H9 (cell line): Measurements from ENCODE around the gene SPECC1L. TPM values are rescaled to one million over a fixed set of nuclear protein-coding genes. Genes with fewer than 3 reads are reported as not detected.

Experiments used
- DNase-seq: peaks from one replicate; pipeline ENCODE4 v3.0.0-alpha.2; 2017
- H2AFZ ChIP-seq: one replicate; pipeline ENCODE4 v1.6.1; 2013; ENCODE audit warnings: mild to moderate bottlenecking, low read length, control low read depth, moderate library complexity
- H2AK5ac ChIP-seq: 2 replicates; pipeline ENCODE4 v1.6.1; 2013; ENCODE audit warnings: low read length, control low read depth, mixed read lengths; ENCODE audit not compliant: insufficient read length
- H2BK120ac ChIP-seq: one replicate; pipeline ENCODE4 v1.6.1; 2013; ENCODE audit warnings: low read depth, mild to moderate bottlenecking, low read length, control low read depth, inconsistent platforms; ENCODE audit not compliant: poor library complexity, severe bottlenecking
- H2BK12ac ChIP-seq: 2 replicates; pipeline ENCODE4 v1.6.1; 2013; ENCODE audit warnings: low read length, control low read depth, mixed read lengths, low read depth; ENCODE audit not compliant: insufficient read length
- H2BK15ac ChIP-seq: 2 replicates; pipeline ENCODE4 v1.6.1; 2013; ENCODE audit warnings: low read depth, low read length, control low read depth
- H2BK20ac ChIP-seq: one replicate; pipeline ENCODE4 v1.6.1; 2013; ENCODE audit warnings: low read depth, mild to moderate bottlenecking, low read length, control low read depth, inconsistent platforms; ENCODE audit not compliant: poor library complexity, severe bottlenecking
- H2BK5ac ChIP-seq: 2 replicates; pipeline ENCODE4 v1.6.1; 2013; ENCODE audit warnings: low read length, control low read depth, mixed read lengths; ENCODE audit not compliant: insufficient read length
- H3K14ac ChIP-seq: 2 replicates; pipeline ENCODE4 v1.6.1; 2013; ENCODE audit warnings: low read length, control low read depth; ENCODE audit not compliant: insufficient read depth
- H3K18ac ChIP-seq: 2 replicates; pipeline ENCODE4 v1.6.1; 2013; ENCODE audit warnings: low read depth, mild to moderate bottlenecking, mixed read lengths, low read length, control low read depth; ENCODE audit not compliant: insufficient read length
- H3K23ac ChIP-seq: 2 replicates; pipeline ENCODE4 v1.6.1; 2013; ENCODE audit warnings: low read length, control low read depth, mixed read lengths, low read depth; ENCODE audit not compliant: insufficient read length
- H3K23me2 ChIP-seq: 2 replicates; pipeline ENCODE4 v1.6.1; 2013; ENCODE audit warnings: low read depth, mild to moderate bottlenecking, mixed read lengths, low read length, control low read depth; ENCODE audit not compliant: insufficient read length, poor library complexity, severe bottlenecking
- H3K27ac ChIP-seq: 2 replicates; pipeline ENCODE4 v1.5.1; 2013; ENCODE audit warnings: low read length, control low read depth, mixed read lengths, low read depth; ENCODE audit not compliant: insufficient read length
- H3K27me3 ChIP-seq: 2 replicates; pipeline ENCODE4 v1.6.1; 2013; ENCODE audit warnings: low read length, control low read depth, inconsistent platforms; ENCODE audit not compliant: insufficient read depth
- H3K4ac ChIP-seq: 2 replicates; pipeline ENCODE4 v1.6.1; 2013; ENCODE audit warnings: low read depth, mild to moderate bottlenecking, control low read depth, inconsistent platforms, low read length, moderate library complexity
- H3K4me1 ChIP-seq: 2 replicates; pipeline ENCODE4 v1.6.1; 2013; ENCODE audit warnings: low read length, control low read depth, inconsistent platforms; ENCODE audit not compliant: insufficient read depth
- H3K4me2 ChIP-seq: 2 replicates; pipeline ENCODE4 v1.6.1; 2013; ENCODE audit warnings: low read length, control low read depth, mixed read lengths; ENCODE audit not compliant: insufficient read length, insufficient read depth
- H3K56ac ChIP-seq: 2 replicates; pipeline ENCODE4 v1.6.1; 2013; ENCODE audit warnings: low read depth, mild to moderate bottlenecking, mixed read lengths, low read length, control low read depth; ENCODE audit not compliant: insufficient read length
- H3K79me1 ChIP-seq: 2 replicates; pipeline ENCODE4 v1.6.1; 2013; ENCODE audit warnings: low read depth, mild to moderate bottlenecking, moderate library complexity, low read length, control low read depth, inconsistent platforms; ENCODE audit not compliant: insufficient read depth, poor library complexity, severe bottlenecking
- H3K79me2 ChIP-seq: 2 replicates; pipeline ENCODE4 v1.6.1; 2013; ENCODE audit warnings: low read length, control low read depth, inconsistent platforms; ENCODE audit not compliant: insufficient read depth
- H3K9ac ChIP-seq: 2 replicates; pipeline ENCODE4 v1.6.1; 2013; ENCODE audit warnings: low read length, control low read depth, mixed read lengths; ENCODE audit not compliant: insufficient read length; ENCODE audit errors: extremely low read depth
- H3K9me3 ChIP-seq: one replicate; pipeline ENCODE4 v1.6.1; 2013; ENCODE audit warnings: low read depth, low read length, inconsistent platforms; ENCODE audit not compliant: control insufficient read depth
- H3T11ph ChIP-seq: one replicate; pipeline ENCODE4 v1.6.1; 2013; ENCODE audit warnings: mild to moderate bottlenecking, low read length, control low read depth, inconsistent platforms
- H4K20me1 ChIP-seq: one replicate; pipeline ENCODE4 v1.6.1; 2013; ENCODE audit not compliant: control insufficient read depth, insufficient read length, insufficient read depth
- H4K5ac ChIP-seq: 2 replicates; pipeline ENCODE4 v1.6.1; 2013; ENCODE audit warnings: low read depth, mild to moderate bottlenecking, mixed read lengths, low read length, control low read depth; ENCODE audit not compliant: insufficient read length
- H4K8ac ChIP-seq: replicated peaks from 2 replicates; pipeline ENCODE4 v1.6.1; 2013; ENCODE audit warnings: low read length, control low read depth, mixed read lengths, low read depth; ENCODE audit not compliant: insufficient read length
- H4K91ac ChIP-seq: 2 replicates; pipeline ENCODE4 v1.6.1; 2013; ENCODE audit warnings: low read depth, mild to moderate bottlenecking, moderate library complexity, mixed read lengths, low read length, control low read depth; ENCODE audit not compliant: insufficient read length
- H3K27ac Mint-ChIP-seq, 3 experiments: 2 replicates in 2 of 3; 3 replicates in 1 of 3; pipeline ENCODE4 v1.8.0; 2020 to 2021; ENCODE audit warnings: mixed read lengths in 3 of 3, mild to moderate bottlenecking in 1 of 3, moderate library complexity in 1 of 3
- H3K27me3 Mint-ChIP-seq: 2 replicates; pipeline ENCODE4 v1.8.0; 2021; ENCODE audit warnings: low read depth, mild to moderate bottlenecking, moderate library complexity, mixed read lengths
- H3K36me3 Mint-ChIP-seq, 3 experiments: 2 replicates in 2 of 3; 3 replicates in 1 of 3; pipeline ENCODE4 v1.8.0; 2020 to 2021; ENCODE audit warnings: low read depth in 3 of 3, mixed read lengths in 3 of 3; ENCODE audit not compliant: insufficient read depth in 1 of 3
- H3K4me1 Mint-ChIP-seq, 2 experiments: 2 replicates each; pipeline ENCODE4 v1.8.0; 2020; ENCODE audit warnings: mixed read lengths in 2 of 2
- H3K4me3 Mint-ChIP-seq, 2 experiments: 2 replicates in 1 of 2; 3 replicates in 1 of 2; pipeline ENCODE4 v1.8.0; 2020 to 2021; ENCODE audit warnings: mild to moderate bottlenecking in 2 of 2, mixed read lengths in 2 of 2, moderate library complexity in 1 of 2
- H3K9me3 Mint-ChIP-seq, 2 experiments: 2 replicates in 1 of 2; 3 replicates in 1 of 2; pipeline ENCODE4 v1.8.0; 2020; ENCODE audit warnings: mild to moderate bottlenecking in 2 of 2, mixed read lengths in 2 of 2, moderate library complexity in 1 of 2
- CTCF ChIP-seq: fragments of 200-600 bp; sonication (generic); conservative IDR thresholded peaks from 3 replicates; pipeline ENCODE4 v1.8.0; 2021; ENCODE audit warnings: antibody characterized with exemption, mild to moderate bottlenecking
- WGBS: extraction: QIAGEN DNeasy Blood & Tissue Kit; methylation state at CpG from one replicate; pipeline ENCODE4 v1.1.7; 2013; ENCODE audit warnings: missing lambda C conversion rate, low lambda C conversion rate, mixed read lengths; ENCODE audit not compliant: insufficient read length; ENCODE audit errors: extremely low coverage; 5-methylcytosine and 5-hydroxymethylcytosine counted together
- total RNA-seq: library from RNA; stranded (reverse); gene quantifications from 2 replicates; pipeline ENCODE4 v1.2.1, GENCODE V29; 2021

The SPECC1L gene
- total RNA-seq, 1 experiment from 2014 or later = 57.1 TPM

DNA sequence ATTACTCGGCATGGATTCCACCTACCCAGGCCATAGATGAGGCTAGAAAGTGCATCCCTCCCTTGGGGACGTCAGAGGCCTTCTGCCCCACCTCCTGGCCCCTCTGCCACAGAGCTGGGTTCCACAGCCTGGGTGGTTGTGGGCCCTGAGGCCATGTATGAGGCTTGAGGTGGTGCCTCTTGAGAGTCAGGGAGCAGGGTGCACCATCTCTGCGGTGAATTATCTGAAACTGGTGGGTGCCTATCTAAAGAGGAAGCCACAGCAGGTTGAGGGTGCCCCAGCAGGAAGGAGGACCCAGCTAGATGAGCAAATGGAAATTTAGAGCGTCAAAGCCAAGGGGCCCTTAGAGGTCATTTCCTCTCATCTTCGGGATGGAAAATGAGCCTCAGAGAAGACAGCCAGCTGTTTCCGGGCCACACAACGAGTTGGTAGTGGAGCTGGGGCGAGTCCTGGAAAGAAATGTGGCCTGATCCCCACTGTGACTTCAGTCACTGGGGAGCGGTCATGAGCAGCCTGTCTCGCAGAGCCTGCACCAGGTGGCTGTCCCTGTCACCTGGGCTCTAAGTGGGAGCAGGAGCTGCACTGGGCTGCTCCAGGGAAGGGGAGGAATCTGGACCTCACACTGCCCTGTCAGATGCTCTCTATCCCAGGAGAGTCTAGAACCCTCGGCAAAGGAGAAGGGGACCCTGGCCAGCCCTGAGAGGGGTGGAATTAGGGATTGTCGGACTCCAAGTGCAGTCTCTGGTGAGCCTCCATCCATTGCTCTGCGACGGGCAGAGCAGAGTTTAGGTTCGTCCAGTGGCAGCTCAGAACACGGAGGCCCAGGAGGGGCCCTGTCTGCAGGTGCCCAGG is 164.1 kb downstream of the SPECC1L start:
- Histone ChIP-seq H3K14ac (no peak overlapping the region; the same call in 1 of the 2 replicates), H4K91ac (no peak overlapping the region), H3K56ac (no peak overlapping the region), H3K4ac (no peak overlapping the region), H3K18ac (no peak overlapping the region), H3K9ac (no peak overlapping the region), H2BK12ac (no peak overlapping the region), H2BK120ac (no peak overlapping the region), H3K4me1 (no peaks in the 10 kb centered on the region), H4K20me1 (peaks cover 2% of the 10 kb centered on the region), H3K27me3 (no peaks in the 10 kb centered on the region), H2BK15ac (no peak overlapping the region), H3K23me2 (no peaks in the 10 kb centered on the region), H3K9me3 (no peaks in the 10 kb centered on the region), H2AK5ac (no peak overlapping the region), H4K8ac (no peak overlapping the region), H2BK20ac (no peak overlapping the region), H3K79me1 (no peaks in the 10 kb centered on the region), H3K79me2 (no peaks in the 10 kb centered on the region), H3K4me2 (no peak overlapping the region), H2BK5ac (no peak overlapping the region), H4K5ac (no peak overlapping the region), H3K23ac (no peak overlapping the region), H3T11ph (no peak overlapping the region), H2AFZ (no peak overlapping the region), H3K27ac (no peak overlapping the region)
- WGBS = no CpG with 5 or more reads among the region's 16 CpGs
- H3K9me3 Mint-ChIP-seq = no peaks in the 10 kb centered on the region
- no peak for TF ChIP-seq CTCF
- H3K27ac Mint-ChIP-seq = peak overlapping the region in 1 of 3 experiments; percentile 37; a peak in 2 of 7 replicates
- no peaks in the 10 kb centered on the region for H3K36me3 Mint-ChIP-seq
- peaks cover 2 to 14% of the 10 kb centered on the region in 2 experiments; a peak in 3 of 4 replicates for H3K4me1 Mint-ChIP-seq
- no peaks in the 10 kb centered on the region; the same call in none of the 2 replicates for H3K27me3 Mint-ChIP-seq
- no peak for DNase-seq
- H3K4me3 Mint-ChIP-seq = no peak overlapping the region; a peak in 1 of 5 replicates
